Pancreas (tissue), 10 donors: ENCODE data around the gene MKKS. TPM values are rescaled to one million over a fixed set of nuclear protein-coding genes. Genes with fewer than 3 reads are reported as not detected.

Source experiments
- ATAC-seq, 4 donors: fragments of 200-7000 bp; cut with Tn5 transposase; one replicate each; pipeline versions ENCODE4 v1.8.0 to v1.9.1; 2020; ENCODE audit warnings: mild to moderate bottlenecking in 4 of 4, moderate library complexity in 4 of 4
- DNase-seq, 6 donors: peaks; one replicate each; pipeline ENCODE4 v3.0.0-alpha.2; 2020
- FAIRE-seq: peaks from 2 replicates; lab custom pipeline; 2012; peaks lifted over from hg19 to GRCh38; lab: Jason Lieb, UNC
- H3K27ac ChIP-seq, 4 donors: fragments of 200-600 bp; sonication (generic); 1 replicate in 3 of 4; 2 replicates in 1 of 4; pipeline versions ENCODE4 v1.5.0 to v1.8.0; 2020
- H3K27me3 ChIP-seq, 4 donors: fragments of 200-600 bp; one replicate each; pipeline ENCODE4 v1.8.0; 2021
- H3K36me3 ChIP-seq, 3 donors: fragments of 200-600 bp; sonication (generic) in 1 of 3; one replicate each; pipeline versions ENCODE4 v1.5.0 to v1.8.0; 2020 to 2021
- H3K4me1 ChIP-seq, 3 donors: fragments of 200-600 bp; one replicate each; pipeline ENCODE4 v1.8.0; 2021
- H3K4me3 ChIP-seq, 4 donors: fragments of 200-600 bp; sonication (generic) in 2 of 4; one replicate each; pipeline versions ENCODE4 v1.5.0 to v1.8.0; 2020 to 2021
- H3K9me3 ChIP-seq, 4 donors: fragments of 200-600 bp; one replicate each; pipeline ENCODE4 v1.8.0; 2021
- WGBS, 2 donors: extraction: QIAGEN DNeasy Blood & Tissue Kit; methylation state at CpG; one replicate each; pipeline ENCODE4 v1.1.7; 2013; 5-methylcytosine and 5-hydroxymethylcytosine counted together
- intact Hi-C, 3 donors: fragments of 100-400 bp; cut with DNase I; formaldehyde crosslinking; loops; one replicate each; pipeline versions ENCODE4 v1.11.1 to v1.14.2; 2022
- polyA plus RNA-seq, 2 donors: library from polyadenylated mRNA; stranded (reverse); fragments of 200-250 nt; gene quantifications; one replicate each; pipeline ENCODE4 v1.2.3, GENCODE V29; 2013
- total RNA-seq, 6 donors: library from RNA; stranded (reverse); fragmentation: NEBNext Ultra II Directional in 4 of 6; extraction: Animal tissue kit (Norgen Biotek cat#: 25700) in 4 of 6; gene quantifications; one replicate each; pipeline versions ENCODE4 v1.2.1 to v1.2.4, GENCODE V29; 2021 to 2023
- TF ChIP-seq, protein P1 (sequence below), 4 donors: fragments of 200-600 bp; sonication (generic) in 3 of 4; IDR thresholded peaks; one replicate each; pipeline versions ENCODE4 v1.5.0 to v1.8.0; 2021; ENCODE audit warnings: antibody characterized with exemption in 4 of 4
- donor health status: healthy with polysubstance abuse.
- donor health status: DM: no; HTN: no; CAD: no; lungs with moderate emphysema.
- donor health status: DM: no; HTN: no; CAD: no.
- donor health status: control.
- donor health status: control.
- donor health status: Bipolar disorder and iron deficiency.
- donor health status: DM: yes; HTN: yes; CAD: no.
- donor health status: DM: no; HTN: no; CAD: no.
- donor health status: DM: no; HTN: no; CAD: no.
- donor health status: DM: yes; HTN: yes; CAD: no.

Gene MKKS
- total and polyA plus RNA-seq, 8 donors, result 5.3 to 15.3 (median 7.4) TPM

GRCh38 chr20:10448270-10449156 lies 14.5 kb upstream of the MKKS start:
- ATAC-seq (peak; percentile 15 to 56 (median 45)), DNase-seq (no peak), FAIRE-seq (no peak)
- no peaks in the 10 kb centered on the region for H3K9me3 ChIP-seq
- no peaks in the 10 kb centered on the region for H3K27me3 ChIP-seq
- H3K4me1 ChIP-seq, result peaks cover 0 to 6% (median 6%) of the 10 kb centered on the region in 3 donors
- no peaks in the 10 kb centered on the region for H3K36me3 ChIP-seq
- WGBS, 2 donors, result 91 to 95% methylated on average over 6 of the region's 6 CpGs
- intact Hi-C loops, result no loop called here
- H3K27ac ChIP-seq, result no peak overlapping the region
- no peak overlapping the region for H3K4me3 ChIP-seq
- TF ChIP-seq, protein P1, sequence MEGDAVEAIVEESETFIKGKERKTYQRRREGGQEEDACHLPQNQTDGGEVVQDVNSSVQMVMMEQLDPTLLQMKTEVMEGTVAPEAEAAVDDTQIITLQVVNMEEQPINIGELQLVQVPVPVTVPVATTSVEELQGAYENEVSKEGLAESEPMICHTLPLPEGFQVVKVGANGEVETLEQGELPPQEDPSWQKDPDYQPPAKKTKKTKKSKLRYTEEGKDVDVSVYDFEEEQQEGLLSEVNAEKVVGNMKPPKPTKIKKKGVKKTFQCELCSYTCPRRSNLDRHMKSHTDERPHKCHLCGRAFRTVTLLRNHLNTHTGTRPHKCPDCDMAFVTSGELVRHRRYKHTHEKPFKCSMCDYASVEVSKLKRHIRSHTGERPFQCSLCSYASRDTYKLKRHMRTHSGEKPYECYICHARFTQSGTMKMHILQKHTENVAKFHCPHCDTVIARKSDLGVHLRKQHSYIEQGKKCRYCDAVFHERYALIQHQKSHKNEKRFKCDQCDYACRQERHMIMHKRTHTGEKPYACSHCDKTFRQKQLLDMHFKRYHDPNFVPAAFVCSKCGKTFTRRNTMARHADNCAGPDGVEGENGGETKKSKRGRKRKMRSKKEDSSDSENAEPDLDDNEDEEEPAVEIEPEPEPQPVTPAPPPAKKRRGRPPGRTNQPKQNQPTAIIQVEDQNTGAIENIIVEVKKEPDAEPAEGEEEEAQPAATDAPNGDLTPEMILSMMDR (IDR thresholded peaks at IDR 0.05), result no peak

GRCh38 chr20:10447028-10447427 lies 13.0 kb upstream of the MKKS start:
- WGBS, 2 donors, result 14 to 16% methylated on average over 3 of the region's 3 CpGs
- peak; percentile 72 to 90 (median 76) for ATAC-seq
- FAIRE-seq, result no peak
- Histone ChIP-seq H3K27ac (peak overlapping the region in 2 of 4 donors; percentile 1 to 41), H3K9me3 (no peaks in the 10 kb centered on the region), H3K27me3 (no peaks in the 10 kb centered on the region), H3K36me3 (no peaks in the 10 kb centered on the region), H3K4me1 (peaks cover 0 to 6% (median 6%) of the 10 kb centered on the region in 3 donors), H3K4me3 (no peak overlapping the region)
- TF ChIP-seq, protein P1 (IDR thresholded peaks at IDR 0.05), result no peak
- DNase-seq, result no peak
- intact Hi-C loops, result no loop called here

- peaks cover 0 to 6% (median 6%) of the 10 kb centered on the region in 3 donors for H3K4me1 ChIP-seq
- no peak overlapping the region for H3K4me3 ChIP-seq
- FAIRE-seq, result no peak
- 83 to 88% methylated on average over 4 of the region's 4 CpGs for WGBS, 2 donors
- no peak for ATAC-seq
- no peaks in the 10 kb centered on the region for H3K9me3 ChIP-seq
- H3K27ac ChIP-seq, result no peak overlapping the region
- no peak for DNase-seq
- TF ChIP-seq, protein P1 (IDR thresholded peaks at IDR 0.05), result no peak
- no peaks in the 10 kb centered on the region for H3K36me3 ChIP-seq
- H3K27me3 ChIP-seq, result no peaks in the 10 kb centered on the region
- intact Hi-C loops, result no loop called here
These were observed 11.7 kb upstream of the MKKS start for GRCh38 chr20:10445758-10446157.

- intact Hi-C loops, result no loop called here
- no peak for FAIRE-seq
- WGBS, 2 donors, result 89 to 93% methylated on average over 2 of the region's 2 CpGs
These were observed 9.9 kb upstream of the MKKS start for GRCh38 chr20:10443936-10444335.

More at GRCh38 chr20:10443936-10444335, 9.9 kb upstream of the MKKS start:
- Histone ChIP-seq H3K9me3 (no peaks in the 10 kb centered on the region), H3K4me3 (no peak overlapping the region), H3K27me3 (no peaks in the 10 kb centered on the region), H3K36me3 (no peaks in the 10 kb centered on the region), H3K4me1 (peaks cover 0 to 6% (median 6%) of the 10 kb centered on the region in 3 donors), H3K27ac (no peak overlapping the region)
- DNase-seq, result no peak
- TF ChIP-seq, protein P1 (IDR thresholded peaks at IDR 0.05), result no peak
- no peak for ATAC-seq
